Left lobe of liver (tissue), 2 donors: Measurements from ENCODE around the gene SYT14. TPM values are rescaled to one million over a fixed set of nuclear protein-coding genes. Genes with fewer than 3 reads are reported as not detected.
"Not testable (repeated sequence)": the region's sequence is repeated elsewhere in the genome, so short reads cannot be mapped to it uniquely, and the experiment has no call there.

Experiments
- ATAC-seq: fragments of 200-7000 bp; cut with Tn5 transposase; one replicate; pipeline ENCODE4 v1.9.1; 2020; ENCODE audit warnings: mild to moderate bottlenecking, moderate library complexity
- DNase-seq: peaks from one replicate; pipeline ENCODE4 v3.0.0-alpha.2; 2020; ENCODE audit warnings: low spot score
- total RNA-seq: library from RNA; stranded (reverse); gene quantifications from one replicate; pipeline ENCODE4 v1.2.1, GENCODE V29; 2021
- donor health status: DM: no; HTN: no; CAD: no; lungs with moderate emphysema.
- donor health status: DM: no; HTN: yes; CAD: no.

The SYT14 gene
- total RNA-seq, 1 donor from 2014 or later: 0.03 TPM

GRCh38 chr1:210022044-210022443, 84.0 kb downstream of the SYT14 start:
- DNase-seq (no peak), ATAC-seq (no peak)

- ATAC-seq (no peak), DNase-seq (no peak)
Observed at GRCh38 chr1:210024282-210024681, 86.3 kb downstream of the SYT14 start.

- no peak for DNase-seq
- ATAC-seq: no peak
Observed at GRCh38 chr1:210024996-210025395, 87.0 kb downstream of the SYT14 start.

GRCh38 chr1:210025870-210026269, 87.9 kb downstream of the SYT14 start:
- DNase-seq: no peak
- ATAC-seq: no peak

GRCh38 chr1:210027994-210028393, 90.0 kb downstream of the SYT14 start:
- DNase-seq (no peak), ATAC-seq (no peak)

- ATAC-seq: no peak
Observed at GRCh38 chr1:210031473-210031872, 93.5 kb downstream of the SYT14 start.

GRCh38 chr1:210043058-210043457, 105.0 kb downstream of the SYT14 start:
- no peak for DNase-seq
- no peak for ATAC-seq

More at GRCh38 chr1:210031473-210031872, 93.5 kb downstream of the SYT14 start:
- DNase-seq: no peak

- DNase-seq (no peak), ATAC-seq (no peak)
Observed at GRCh38 chr1:210049616-210050015, 111.6 kb downstream of the SYT14 start.

GRCh38 chr1:210050491-210050890, 112.5 kb downstream of the SYT14 start:
- not testable (repeated sequence) for DNase-seq, ATAC-seq

- ATAC-seq (no peak), DNase-seq (no peak)
Observed at GRCh38 chr1:210053126-210053525, 115.1 kb downstream of the SYT14 start.

- no peak for ATAC-seq
Observed at GRCh38 chr1:210057593-210057992, 119.6 kb downstream of the SYT14 start.

GRCh38 chr1:210061992-210062391, 124.0 kb downstream of the SYT14 start:
- ATAC-seq (no peak), DNase-seq (no peak)

More at GRCh38 chr1:210057593-210057992, 119.6 kb downstream of the SYT14 start:
- DNase-seq: no peak

- no peak for ATAC-seq
- no peak for DNase-seq
Observed at GRCh38 chr1:210070531-210070930, 132.5 kb downstream of the SYT14 start.

- DNase-seq: no peak
- no peak for ATAC-seq
Observed at GRCh38 chr1:210072129-210072528, 134.1 kb downstream of the SYT14 start.

GRCh38 chr1:210072896-210073504, 135.0 kb downstream of the SYT14 start:
- no peak for DNase-seq
- ATAC-seq: no peak

- ATAC-seq (no peak), DNase-seq (no peak)
Observed at GRCh38 chr1:210074904-210075303, 136.9 kb downstream of the SYT14 start.

- ATAC-seq: no peak
- DNase-seq: no peak
Observed at GRCh38 chr1:210076620-210077019, 138.6 kb downstream of the SYT14 start.

- no peak for ATAC-seq
- DNase-seq: no peak
Observed at GRCh38 chr1:210081494-210081893, 143.5 kb downstream of the SYT14 start.

GRCh38 chr1:210085359-210085758, 147.3 kb downstream of the SYT14 start:
- DNase-seq: no peak

GRCh38 chr1:210087058-210087457, 149.0 kb downstream of the SYT14 start:
- DNase-seq (no peak), ATAC-seq (no peak)

More at GRCh38 chr1:210085359-210085758, 147.3 kb downstream of the SYT14 start:
- no peak for ATAC-seq

GRCh38 chr1:210089855-210090254, 151.8 kb downstream of the SYT14 start:
- ATAC-seq: no peak
- DNase-seq: no peak

- ATAC-seq (no peak), DNase-seq (no peak)
Observed at GRCh38 chr1:210092366-210092765, 154.3 kb downstream of the SYT14 start.

GRCh38 chr1:210093461-210093860, 155.4 kb downstream of the SYT14 start:
- no peak for DNase-seq
- no peak for ATAC-seq
